HEK293 (cell line): ENCODE measurements around the gene FGD5.

ENCODE experiments used
- CTCF ChIA-PET: fragments of 350-600 bp; formaldehyde crosslinking; extraction: SDS; loops from one replicate; lab custom pipeline; 2021; ENCODE audit warnings: antibody characterized with exemption; lab: Yijun Ruan, JAX
- POLR2A ChIA-PET: fragments of 300-600 bp; formaldehyde crosslinking; extraction: SDS; loops from one replicate; lab custom pipeline; 2020; ENCODE audit warnings: antibody characterized with exemption, inconsistent platforms; lab: Yijun Ruan, JAX
- H3K27ac ChIP-seq: fragments of 200-500 bp; sonication (Bioruptor generic); 2 replicates; pipeline ENCODE4 v1.5.1; 2014; ENCODE audit warnings: low read depth, low read length, control low read depth, inconsistent platforms; ENCODE audit errors: extremely low read depth
- H3K36me3 ChIP-seq, 2 experiments: fragments of 200-500 bp in 1 of 2; sonication (Bioruptor generic) in 1 of 2; 1 replicate in 1 of 2; 2 replicates in 1 of 2; pipeline ENCODE4 v1.5.1; 2014 to 2017; ENCODE audit warnings: inconsistent platforms in 2 of 2, low read length in 2 of 2; ENCODE audit not compliant: control insufficient read depth in 2 of 2, insufficient read depth in 1 of 2
- H3K4me1 ChIP-seq: fragments of 200-500 bp; sonication (Bioruptor generic); 2 replicates; pipeline ENCODE4 v1.5.1; 2014; ENCODE audit warnings: mild to moderate bottlenecking, low read length, inconsistent platforms; ENCODE audit not compliant: control insufficient read depth, insufficient read depth
- H3K4me3 ChIP-seq: 2 replicates; pipeline ENCODE4 v1.5.1; 2011; ENCODE audit warnings: low read depth, mild to moderate bottlenecking, control low read depth, low read length, moderate library complexity
- H3K9me3 ChIP-seq: fragments of 200-500 bp; sonication (Bioruptor generic); 2 replicates; pipeline ENCODE4 v1.5.1; 2014; ENCODE audit warnings: low read depth, low read length, inconsistent platforms; ENCODE audit not compliant: control insufficient read depth, insufficient read depth
- FEZF1 ChIP-seq: fragments of 450-650 bp; formaldehyde crosslinking; IDR thresholded peaks from 2 replicates; pipeline ENCODE4 v1.5.1; 2016; ENCODE audit warnings: missing biosample characterization, missing genetic modification characterization
- SETDB1 ChIP-seq: IDR thresholded peaks from one replicate; pipeline ENCODE4 v1.6.1; 2017; ENCODE audit warnings: mild to moderate bottlenecking, low read length, moderate library complexity, mixed read lengths; ENCODE audit not compliant: insufficient read length
- ZBTB20 ChIP-seq: fragments of 450-650 bp; formaldehyde crosslinking; IDR thresholded peaks from 2 replicates; pipeline ENCODE4 v1.5.1; 2016; ENCODE audit warnings: missing biosample characterization, missing genetic modification characterization
- ZBTB48 ChIP-seq: fragments of 450-650 bp; formaldehyde crosslinking; IDR thresholded peaks from 2 replicates; pipeline ENCODE4 v1.5.1; 2016; ENCODE audit warnings: missing biosample characterization, missing genetic modification characterization
- ZBTB8A ChIP-seq: fragments of 450-650 bp; formaldehyde crosslinking; IDR thresholded peaks from 2 replicates; pipeline ENCODE4 v1.5.1; 2016; ENCODE audit warnings: missing biosample characterization, missing genetic modification characterization
- ZFP69B ChIP-seq: fragments of 450-650 bp; formaldehyde crosslinking; IDR thresholded peaks from 2 replicates; pipeline ENCODE4 v1.5.1; 2016; ENCODE audit warnings: missing biosample characterization, missing genetic modification characterization
- ZNF133 ChIP-seq: fragments of 450-650 bp; formaldehyde crosslinking; IDR thresholded peaks from 2 replicates; pipeline ENCODE4 v1.5.1; 2016; ENCODE audit warnings: missing biosample characterization, missing genetic modification characterization
- ZNF140 ChIP-seq: fragments of 450-650 bp; formaldehyde crosslinking; IDR thresholded peaks from 2 replicates; pipeline ENCODE4 v1.5.1; 2016; ENCODE audit warnings: missing biosample characterization, missing genetic modification characterization
- ZNF202 ChIP-seq: fragments of 450-650 bp; formaldehyde crosslinking; IDR thresholded peaks from 2 replicates; pipeline ENCODE4 v1.5.1; 2016; ENCODE audit warnings: missing biosample characterization, missing genetic modification characterization, borderline replicate concordance
- ZNF23 ChIP-seq: fragments of 450-650 bp; formaldehyde crosslinking; IDR thresholded peaks from 2 replicates; pipeline ENCODE4 v1.5.1; 2016; ENCODE audit warnings: missing biosample characterization, missing genetic modification characterization, borderline replicate concordance
- ZNF266 ChIP-seq: fragments of 450-650 bp; formaldehyde crosslinking; IDR thresholded peaks from 2 replicates; pipeline ENCODE4 v1.5.1; 2016; ENCODE audit warnings: missing biosample characterization, missing genetic modification characterization, low read depth
- ZNF777 ChIP-seq: fragments of 450-650 bp; formaldehyde crosslinking; IDR thresholded peaks from 2 replicates; pipeline ENCODE4 v1.5.1; 2017; ENCODE audit warnings: missing biosample characterization, missing genetic modification characterization, borderline replicate concordance
- TF ChIP-seq, protein P1 (sequence below): fragments of 450-650 bp; formaldehyde crosslinking; IDR thresholded peaks from 2 replicates; pipeline ENCODE4 v1.5.1; 2016; ENCODE audit warnings: missing biosample characterization, missing genetic modification characterization
- TF ChIP-seq, protein P2 (sequence below): fragments of 450-650 bp; formaldehyde crosslinking; IDR thresholded peaks from 2 replicates; pipeline ENCODE4 v1.5.1; 2016; ENCODE audit warnings: missing biosample characterization, missing genetic modification characterization
- TF ChIP-seq, protein P3 (sequence below): fragments of 450-650 bp; formaldehyde crosslinking; IDR thresholded peaks from 2 replicates; pipeline ENCODE4 v1.5.1; 2016; ENCODE audit warnings: missing biosample characterization, missing genetic modification characterization
- TF ChIP-seq, protein P4 (sequence below): fragments of 450-650 bp; formaldehyde crosslinking; IDR thresholded peaks from 2 replicates; pipeline ENCODE4 v1.5.1; 2016; ENCODE audit warnings: missing biosample characterization, missing genetic modification characterization
- TF ChIP-seq, protein P5 (sequence below): fragments of 450-650 bp; formaldehyde crosslinking; IDR thresholded peaks from 2 replicates; pipeline ENCODE4 v1.5.1; 2016; ENCODE audit warnings: missing biosample characterization, missing genetic modification characterization
- TF ChIP-seq, protein P6 (sequence below): fragments of 450-650 bp; formaldehyde crosslinking; IDR thresholded peaks from 2 replicates; pipeline ENCODE4 v1.5.1; 2016; ENCODE audit warnings: missing biosample characterization, missing genetic modification characterization
- TF ChIP-seq, protein P7 (sequence below): fragments of 450-650 bp; formaldehyde crosslinking; IDR thresholded peaks from 2 replicates; pipeline ENCODE4 v1.5.1; 2016; ENCODE audit warnings: missing biosample characterization, missing genetic modification characterization

The FGD5 gene

DNA sequence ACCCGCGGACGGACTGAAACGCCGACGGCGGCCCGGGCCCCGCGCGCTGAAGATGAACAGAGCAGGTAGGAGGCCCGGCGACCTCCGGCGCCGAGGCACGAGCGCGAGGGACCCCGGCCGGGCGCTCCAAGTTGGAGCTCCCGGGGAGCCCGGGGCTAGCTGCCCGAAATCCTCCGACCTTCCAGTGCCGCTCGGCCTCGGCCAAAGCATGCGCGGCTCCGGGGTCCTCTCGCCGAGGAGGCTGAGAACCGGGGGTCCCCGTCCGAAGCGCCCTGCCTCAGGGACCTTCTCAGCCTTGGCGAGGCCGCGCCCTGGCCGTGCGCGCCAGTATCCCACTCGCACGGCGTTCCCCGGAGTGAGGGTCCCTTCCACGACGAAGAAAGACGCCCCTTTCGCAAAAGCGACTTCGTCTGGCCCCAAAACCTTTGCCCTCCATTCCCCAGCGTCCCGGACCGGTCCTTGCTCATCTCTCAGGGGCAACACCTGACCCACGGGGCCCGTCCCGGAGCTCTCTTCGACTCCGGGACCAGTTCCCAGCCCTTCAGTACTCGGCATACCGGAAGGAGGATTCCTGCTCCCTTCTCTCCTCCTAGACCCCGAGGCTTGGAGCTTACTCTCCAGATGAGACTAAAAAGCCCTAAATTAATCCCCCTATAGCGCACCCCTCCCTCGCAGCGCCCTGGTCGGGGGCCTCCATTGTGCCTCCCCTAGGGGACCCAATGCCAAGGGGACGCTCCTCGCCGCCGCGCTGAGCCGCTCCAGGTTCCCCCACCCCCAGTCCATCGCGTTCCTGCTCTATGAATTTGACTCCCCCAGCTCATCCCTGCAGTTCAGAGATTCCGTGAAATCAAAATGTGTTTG, 7.7 kb upstream of the FGD5 start:
- Histone ChIP-seq H3K4me1 (no peaks in the 10 kb centered on the region), H3K4me3 (no peak overlapping the region), H3K9me3 (no peaks in the 10 kb centered on the region), H3K27ac (no peak overlapping the region), H3K36me3 (no peaks in the 10 kb centered on the region)
- TF ChIP-seq ZNF23 (tag by site-specific recombination) (no peak), ZNF140 (tag by site-specific recombination) (no peak), ZFP69B (tag by site-specific recombination) (no peak), ZNF133 (tag by site-specific recombination) (no peak), ZNF202 (no peak), ZBTB8A (no peak), SETDB1 (no peak), ZBTB48 (tag by site-specific recombination) (no peak), ZBTB20 (tag by site-specific recombination) (no peak), ZNF777 (tag by site-specific recombination) (no peak), FEZF1 (tag by site-specific recombination) (no peak), ZNF266 (no peak)
- TF ChIP-seq, protein P1, sequence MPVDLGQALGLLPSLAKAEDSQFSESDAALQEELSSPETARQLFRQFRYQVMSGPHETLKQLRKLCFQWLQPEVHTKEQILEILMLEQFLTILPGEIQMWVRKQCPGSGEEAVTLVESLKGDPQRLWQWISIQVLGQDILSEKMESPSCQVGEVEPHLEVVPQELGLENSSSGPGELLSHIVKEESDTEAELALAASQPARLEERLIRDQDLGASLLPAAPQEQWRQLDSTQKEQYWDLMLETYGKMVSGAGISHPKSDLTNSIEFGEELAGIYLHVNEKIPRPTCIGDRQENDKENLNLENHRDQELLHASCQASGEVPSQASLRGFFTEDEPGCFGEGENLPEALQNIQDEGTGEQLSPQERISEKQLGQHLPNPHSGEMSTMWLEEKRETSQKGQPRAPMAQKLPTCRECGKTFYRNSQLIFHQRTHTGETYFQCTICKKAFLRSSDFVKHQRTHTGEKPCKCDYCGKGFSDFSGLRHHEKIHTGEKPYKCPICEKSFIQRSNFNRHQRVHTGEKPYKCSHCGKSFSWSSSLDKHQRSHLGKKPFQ (tag by site-specific recombination) = no peak
- TF ChIP-seq, protein P2, sequence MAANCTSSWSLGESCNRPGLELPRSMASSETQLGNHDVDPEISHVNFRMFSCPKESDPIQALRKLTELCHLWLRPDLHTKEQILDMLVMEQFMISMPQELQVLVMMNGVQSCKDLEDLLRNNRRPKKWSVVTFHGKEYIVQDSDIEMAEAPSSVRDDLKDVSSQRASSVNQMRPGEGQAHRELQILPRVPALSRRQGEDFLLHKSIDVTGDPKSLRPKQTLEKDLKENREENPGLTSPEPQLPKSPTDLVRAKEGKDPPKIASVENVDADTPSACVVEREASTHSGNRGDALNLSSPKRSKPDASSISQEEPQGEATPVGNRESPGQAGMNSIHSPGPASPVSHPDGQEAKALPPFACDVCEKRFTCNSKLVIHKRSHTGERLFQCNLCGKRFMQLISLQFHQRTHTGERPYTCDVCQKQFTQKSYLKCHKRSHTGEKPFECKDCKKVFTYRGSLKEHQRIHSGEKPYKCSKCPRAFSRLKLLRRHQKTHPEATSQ (tag by site-specific recombination) = no peak
- TF ChIP-seq, protein P3, sequence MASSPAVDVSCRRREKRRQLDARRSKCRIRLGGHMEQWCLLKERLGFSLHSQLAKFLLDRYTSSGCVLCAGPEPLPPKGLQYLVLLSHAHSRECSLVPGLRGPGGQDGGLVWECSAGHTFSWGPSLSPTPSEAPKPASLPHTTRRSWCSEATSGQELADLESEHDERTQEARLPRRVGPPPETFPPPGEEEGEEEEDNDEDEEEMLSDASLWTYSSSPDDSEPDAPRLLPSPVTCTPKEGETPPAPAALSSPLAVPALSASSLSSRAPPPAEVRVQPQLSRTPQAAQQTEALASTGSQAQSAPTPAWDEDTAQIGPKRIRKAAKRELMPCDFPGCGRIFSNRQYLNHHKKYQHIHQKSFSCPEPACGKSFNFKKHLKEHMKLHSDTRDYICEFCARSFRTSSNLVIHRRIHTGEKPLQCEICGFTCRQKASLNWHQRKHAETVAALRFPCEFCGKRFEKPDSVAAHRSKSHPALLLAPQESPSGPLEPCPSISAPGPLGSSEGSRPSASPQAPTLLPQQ = no peak
- TF ChIP-seq, protein P4, sequence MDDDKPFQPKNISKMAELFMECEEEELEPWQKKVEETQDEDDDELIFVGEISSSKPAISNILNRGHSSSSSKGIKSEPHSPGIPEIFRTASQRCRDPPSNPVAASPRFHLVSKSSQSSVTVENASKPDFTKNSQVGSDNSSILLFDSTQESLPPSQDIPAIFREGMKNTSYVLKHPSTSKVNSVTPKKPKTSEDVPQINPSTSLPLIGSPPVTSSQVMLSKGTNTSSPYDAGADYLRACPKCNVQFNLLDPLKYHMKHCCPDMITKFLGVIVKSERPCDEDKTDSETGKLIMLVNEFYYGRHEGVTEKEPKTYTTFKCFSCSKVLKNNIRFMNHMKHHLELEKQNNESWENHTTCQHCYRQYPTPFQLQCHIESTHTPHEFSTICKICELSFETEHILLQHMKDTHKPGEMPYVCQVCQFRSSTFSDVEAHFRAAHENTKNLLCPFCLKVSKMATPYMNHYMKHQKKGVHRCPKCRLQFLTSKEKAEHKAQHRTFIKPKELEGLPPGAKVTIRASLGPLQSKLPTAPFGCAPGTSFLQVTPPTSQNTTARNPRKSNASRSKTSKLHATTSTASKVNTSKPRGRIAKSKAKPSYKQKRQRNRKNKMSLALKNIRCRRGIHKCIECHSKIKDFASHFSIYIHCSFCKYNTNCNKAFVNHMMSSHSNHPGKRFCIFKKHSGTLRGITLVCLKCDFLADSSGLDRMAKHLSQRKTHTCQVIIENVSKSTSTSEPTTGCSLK (tag by site-specific recombination) = no peak
- TF ChIP-seq, protein P5, sequence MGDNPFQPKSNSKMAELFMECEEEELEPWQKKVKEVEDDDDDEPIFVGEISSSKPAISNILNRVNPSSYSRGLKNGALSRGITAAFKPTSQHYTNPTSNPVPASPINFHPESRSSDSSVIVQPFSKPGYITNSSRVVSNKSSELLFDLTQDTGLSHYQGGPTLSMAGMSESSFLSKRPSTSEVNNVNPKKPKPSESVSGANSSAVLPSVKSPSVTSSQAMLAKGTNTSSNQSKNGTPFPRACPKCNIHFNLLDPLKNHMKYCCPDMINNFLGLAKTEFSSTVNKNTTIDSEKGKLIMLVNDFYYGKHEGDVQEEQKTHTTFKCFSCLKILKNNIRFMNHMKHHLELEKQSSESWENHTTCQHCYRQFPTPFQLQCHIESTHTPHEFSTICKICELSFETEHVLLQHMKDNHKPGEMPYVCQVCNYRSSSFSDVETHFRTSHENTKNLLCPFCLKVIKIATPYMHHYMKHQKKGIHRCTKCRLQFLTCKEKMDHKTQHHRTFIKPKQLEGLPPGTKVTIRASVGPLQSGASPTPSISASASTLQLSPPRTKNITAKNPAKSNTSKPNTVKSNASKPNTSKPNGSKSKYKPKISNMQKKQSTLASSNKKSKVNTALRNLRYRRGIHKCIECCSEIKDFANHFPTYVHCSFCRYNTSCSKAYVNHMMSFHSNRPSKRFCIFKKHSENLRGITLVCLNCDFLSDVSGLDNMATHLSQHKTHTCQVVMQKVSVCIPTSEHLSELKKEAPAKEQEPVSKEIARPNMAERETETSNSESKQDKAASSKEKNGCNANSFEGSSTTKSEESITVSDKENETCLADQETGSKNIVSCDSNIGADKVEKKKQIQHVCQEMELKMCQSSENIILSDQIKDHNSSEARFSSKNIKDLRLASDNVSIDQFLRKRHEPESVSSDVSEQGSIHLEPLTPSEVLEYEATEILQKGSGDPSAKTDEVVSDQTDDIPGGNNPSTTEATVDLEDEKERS (tag by site-specific recombination) = no peak
- TF ChIP-seq, protein P6, sequence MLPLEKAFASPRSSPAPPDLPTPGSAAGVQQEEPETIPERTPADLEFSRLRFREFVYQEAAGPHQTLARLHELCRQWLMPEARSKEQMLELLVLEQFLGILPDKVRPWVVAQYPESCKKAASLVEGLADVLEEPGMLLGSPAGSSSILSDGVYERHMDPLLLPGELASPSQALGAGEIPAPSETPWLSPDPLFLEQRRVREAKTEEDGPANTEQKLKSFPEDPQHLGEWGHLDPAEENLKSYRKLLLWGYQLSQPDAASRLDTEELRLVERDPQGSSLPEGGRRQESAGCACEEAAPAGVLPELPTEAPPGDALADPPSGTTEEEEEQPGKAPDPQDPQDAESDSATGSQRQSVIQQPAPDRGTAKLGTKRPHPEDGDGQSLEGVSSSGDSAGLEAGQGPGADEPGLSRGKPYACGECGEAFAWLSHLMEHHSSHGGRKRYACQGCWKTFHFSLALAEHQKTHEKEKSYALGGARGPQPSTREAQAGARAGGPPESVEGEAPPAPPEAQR (tag by site-specific recombination) = no peak
- TF ChIP-seq, protein P7, sequence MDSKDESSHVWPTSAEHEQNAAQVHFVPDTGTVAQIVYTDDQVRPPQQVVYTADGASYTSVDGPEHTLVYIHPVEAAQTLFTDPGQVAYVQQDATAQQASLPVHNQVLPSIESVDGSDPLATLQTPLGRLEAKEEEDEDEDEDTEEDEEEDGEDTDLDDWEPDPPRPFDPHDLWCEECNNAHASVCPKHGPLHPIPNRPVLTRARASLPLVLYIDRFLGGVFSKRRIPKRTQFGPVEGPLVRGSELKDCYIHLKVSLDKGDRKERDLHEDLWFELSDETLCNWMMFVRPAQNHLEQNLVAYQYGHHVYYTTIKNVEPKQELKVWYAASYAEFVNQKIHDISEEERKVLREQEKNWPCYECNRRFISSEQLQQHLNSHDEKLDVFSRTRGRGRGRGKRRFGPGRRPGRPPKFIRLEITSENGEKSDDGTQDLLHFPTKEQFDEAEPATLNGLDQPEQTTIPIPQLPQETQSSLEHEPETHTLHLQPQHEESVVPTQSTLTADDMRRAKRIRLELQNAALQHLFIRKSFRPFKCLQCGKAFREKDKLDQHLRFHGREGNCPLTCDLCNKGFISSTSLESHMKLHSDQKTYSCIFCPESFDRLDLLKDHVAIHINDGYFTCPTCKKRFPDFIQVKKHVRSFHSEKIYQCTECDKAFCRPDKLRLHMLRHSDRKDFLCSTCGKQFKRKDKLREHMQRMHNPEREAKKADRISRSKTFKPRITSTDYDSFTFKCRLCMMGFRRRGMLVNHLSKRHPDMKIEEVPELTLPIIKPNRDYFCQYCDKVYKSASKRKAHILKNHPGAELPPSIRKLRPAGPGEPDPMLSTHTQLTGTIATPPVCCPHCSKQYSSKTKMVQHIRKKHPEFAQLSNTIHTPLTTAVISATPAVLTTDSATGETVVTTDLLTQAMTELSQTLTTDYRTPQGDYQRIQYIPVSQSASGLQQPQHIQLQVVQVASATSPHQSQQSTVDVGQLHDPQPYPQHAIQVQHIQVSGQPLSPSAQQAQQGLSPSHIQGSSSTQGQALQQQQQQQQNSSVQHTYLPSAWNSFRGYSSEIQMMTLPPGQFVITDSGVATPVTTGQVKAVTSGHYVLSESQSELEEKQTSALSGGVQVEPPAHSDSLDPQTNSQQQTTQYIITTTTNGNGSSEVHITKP (tag by site-specific recombination) = no peak
- ChIA-PET POLR2A (no interaction called here), CTCF (no interaction called here)
